Progenitor cell of endocrine pancreas (in vitro differentiated cells): ENCODE measurements around the gene OSBPL10. TPM values are rescaled to one million over a fixed set of nuclear protein-coding genes. Genes with fewer than 3 reads are reported as not detected.

Experiments
- DNase-seq: peaks from one replicate; pipeline ENCODE4 v3.0.0; 2021; ENCODE audit warnings: low spot score; ENCODE audit not compliant: unreplicated experiment
- H3K27ac Mint-ChIP-seq: 2 replicates; pipeline ENCODE4 v1.8.0; 2021; ENCODE audit warnings: mild to moderate bottlenecking, moderate library complexity, mixed read lengths
- H3K27me3 Mint-ChIP-seq: 2 replicates; pipeline ENCODE4 v1.8.0; 2021; ENCODE audit warnings: mixed read lengths
- H3K36me3 Mint-ChIP-seq: 2 replicates; pipeline ENCODE4 v1.8.0; 2022; ENCODE audit warnings: mixed read lengths; ENCODE audit not compliant: insufficient read depth
- H3K4me1 Mint-ChIP-seq: 2 replicates; pipeline ENCODE4 v1.8.0; 2021; ENCODE audit warnings: low read depth, mixed read lengths
- H3K4me3 Mint-ChIP-seq: 2 replicates; pipeline ENCODE4 v1.8.0; 2021; ENCODE audit warnings: low read depth, mild to moderate bottlenecking, moderate library complexity, mixed read lengths
- H3K9me3 Mint-ChIP-seq: 2 replicates; pipeline ENCODE4 v1.8.0; 2021; ENCODE audit warnings: low read depth, mixed read lengths
- total RNA-seq: library from RNA; stranded (reverse); gene quantifications from 2 replicates; pipeline ENCODE4 v1.2.1, GENCODE V29; 2021
- TF ChIP-seq, protein P1 (sequence below): fragments of 200-600 bp; sonication (generic); IDR thresholded peaks from one replicate; pipeline ENCODE4 v1.5.0; 2021; ENCODE audit warnings: antibody characterized with exemption, mild to moderate bottlenecking; ENCODE audit not compliant: unreplicated experiment

OSBPL10 gene
- total RNA-seq, 1 donor from 2014 or later, result 25.2 TPM

DNA sequence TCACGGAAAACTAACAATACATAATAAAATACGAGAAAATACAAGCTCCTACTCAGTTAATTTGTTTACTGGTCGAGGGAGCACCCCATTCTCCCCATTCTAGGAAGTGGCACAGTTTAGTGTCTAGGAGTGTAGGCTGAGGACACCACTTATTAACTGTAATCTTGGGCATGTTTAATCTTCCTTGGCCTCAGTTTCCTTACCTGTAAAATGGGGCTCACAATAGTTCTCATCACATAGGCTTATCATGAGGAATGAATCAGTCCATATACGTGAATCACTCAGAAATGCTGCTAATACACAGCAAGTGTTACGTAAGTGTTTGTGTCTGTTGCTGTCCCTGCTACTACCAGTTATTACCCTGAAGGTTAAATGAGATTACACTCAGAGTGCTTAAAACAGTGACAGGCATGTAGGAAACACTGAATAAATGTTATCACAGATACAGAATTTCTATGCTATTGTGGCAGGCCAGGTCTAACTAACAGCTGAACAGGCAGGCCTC lies 210.2 kb downstream of the OSBPL10 start:
- Mint-ChIP-seq H3K9me3 (peaks cover 4% of the 10 kb centered on the region), H3K36me3 (no peaks in the 10 kb centered on the region), H3K4me3 (no peak overlapping the region), H3K27ac (no peak overlapping the region), H3K4me1 (no peaks in the 10 kb centered on the region), H3K27me3 (no peaks in the 10 kb centered on the region)
- DNase-seq, result no peak
- TF ChIP-seq, protein P1, sequence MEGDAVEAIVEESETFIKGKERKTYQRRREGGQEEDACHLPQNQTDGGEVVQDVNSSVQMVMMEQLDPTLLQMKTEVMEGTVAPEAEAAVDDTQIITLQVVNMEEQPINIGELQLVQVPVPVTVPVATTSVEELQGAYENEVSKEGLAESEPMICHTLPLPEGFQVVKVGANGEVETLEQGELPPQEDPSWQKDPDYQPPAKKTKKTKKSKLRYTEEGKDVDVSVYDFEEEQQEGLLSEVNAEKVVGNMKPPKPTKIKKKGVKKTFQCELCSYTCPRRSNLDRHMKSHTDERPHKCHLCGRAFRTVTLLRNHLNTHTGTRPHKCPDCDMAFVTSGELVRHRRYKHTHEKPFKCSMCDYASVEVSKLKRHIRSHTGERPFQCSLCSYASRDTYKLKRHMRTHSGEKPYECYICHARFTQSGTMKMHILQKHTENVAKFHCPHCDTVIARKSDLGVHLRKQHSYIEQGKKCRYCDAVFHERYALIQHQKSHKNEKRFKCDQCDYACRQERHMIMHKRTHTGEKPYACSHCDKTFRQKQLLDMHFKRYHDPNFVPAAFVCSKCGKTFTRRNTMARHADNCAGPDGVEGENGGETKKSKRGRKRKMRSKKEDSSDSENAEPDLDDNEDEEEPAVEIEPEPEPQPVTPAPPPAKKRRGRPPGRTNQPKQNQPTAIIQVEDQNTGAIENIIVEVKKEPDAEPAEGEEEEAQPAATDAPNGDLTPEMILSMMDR, result no peak

DNA sequence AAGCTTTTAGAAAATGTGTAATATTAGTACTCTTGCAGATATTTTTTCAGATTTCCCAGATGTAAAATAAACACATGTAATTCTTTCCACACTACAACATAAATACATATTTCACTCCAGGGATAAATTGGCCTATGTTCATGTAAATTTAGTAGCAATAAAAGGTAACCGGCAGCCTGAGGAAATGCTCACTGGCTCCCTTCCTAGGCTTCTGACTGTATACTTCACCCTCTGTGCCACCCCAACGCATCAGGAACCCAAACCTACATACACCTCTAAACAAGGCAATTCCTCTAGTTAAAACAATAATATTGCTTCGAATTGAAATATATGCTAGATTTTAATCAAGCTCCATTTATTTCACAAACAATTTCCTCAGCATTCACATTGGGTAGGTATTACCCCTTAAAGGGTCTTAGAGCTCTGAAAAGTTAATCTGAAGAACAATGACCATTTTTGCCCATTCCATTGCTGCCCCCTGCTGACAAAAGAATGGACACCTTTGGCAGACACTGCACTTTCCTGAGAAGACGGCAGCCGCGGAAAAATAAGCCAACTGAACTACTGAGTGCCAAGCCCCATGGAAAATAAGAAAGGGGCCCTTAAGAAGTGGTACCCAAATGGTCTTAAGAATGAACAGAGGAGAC lies 212.5 kb downstream of the OSBPL10 start:
- peaks cover 4% of the 10 kb centered on the region for H3K9me3 Mint-ChIP-seq
- no peaks in the 10 kb centered on the region for H3K36me3 Mint-ChIP-seq
- H3K27ac Mint-ChIP-seq, result no peak overlapping the region
- no peaks in the 10 kb centered on the region for H3K27me3 Mint-ChIP-seq
- H3K4me1 Mint-ChIP-seq, result peaks cover 2% of the 10 kb centered on the region
- peak; percentile 28 for DNase-seq
- TF ChIP-seq, protein P1, result peak; percentile 69
- H3K4me3 Mint-ChIP-seq, result no peak overlapping the region

DNA sequence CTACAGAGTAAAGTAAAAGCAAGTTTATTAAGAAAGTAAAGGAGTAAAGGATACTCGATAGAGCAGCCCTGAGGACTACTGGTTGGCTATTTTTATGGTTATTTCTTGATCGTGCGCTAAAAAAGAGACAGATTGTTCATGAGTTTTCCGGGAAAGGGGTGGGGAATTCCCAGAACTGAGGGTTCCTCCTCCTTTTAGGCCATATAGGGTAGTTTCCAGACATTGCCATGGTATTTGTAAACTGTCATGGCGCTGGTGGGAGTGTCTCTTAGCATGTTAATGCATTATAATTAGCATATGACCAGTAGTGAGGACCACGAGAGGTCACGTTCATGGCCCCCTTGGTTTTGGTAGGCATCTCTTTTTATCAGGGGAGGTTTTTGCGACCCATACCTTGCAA lies 213.1 kb downstream of the OSBPL10 start:
- no peak for DNase-seq
- H3K4me1 Mint-ChIP-seq, result peaks cover 5% of the 10 kb centered on the region
- no peak overlapping the region for H3K4me3 Mint-ChIP-seq
- H3K27me3 Mint-ChIP-seq, result no peaks in the 10 kb centered on the region
- no peaks in the 10 kb centered on the region for H3K36me3 Mint-ChIP-seq
- peak overlapping the region; percentile 29 for H3K27ac Mint-ChIP-seq
- TF ChIP-seq, protein P1, result no peak
- H3K9me3 Mint-ChIP-seq, result peaks cover under 1% of the 10 kb centered on the region

DNA sequence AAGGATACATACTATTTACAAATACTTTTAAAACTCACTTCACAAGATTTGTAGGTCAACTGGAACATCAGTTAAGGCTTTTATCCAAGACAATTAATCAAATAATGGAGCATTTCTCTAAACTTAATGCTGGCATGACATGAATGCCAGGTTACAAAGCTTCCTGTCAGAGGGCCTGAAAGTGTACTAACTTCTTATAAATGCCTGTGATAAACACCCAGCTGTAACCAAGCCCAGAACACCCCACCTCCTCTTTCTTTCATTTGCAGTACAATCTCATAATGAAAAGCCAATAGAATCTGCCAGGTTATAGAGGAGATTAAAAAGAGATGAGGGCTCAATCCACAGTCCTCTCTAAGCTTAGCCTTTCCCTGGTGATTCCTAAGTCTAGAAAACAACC lies 214.4 kb downstream of the OSBPL10 start:
- Mint-ChIP-seq H3K9me3 (no peaks in the 10 kb centered on the region), H3K4me3 (no peak overlapping the region), H3K27ac (no peak overlapping the region), H3K27me3 (no peaks in the 10 kb centered on the region), H3K4me1 (peaks cover 8% of the 10 kb centered on the region), H3K36me3 (no peaks in the 10 kb centered on the region)
- DNase-seq, result no peak
- TF ChIP-seq, protein P1, result no peak

DNA sequence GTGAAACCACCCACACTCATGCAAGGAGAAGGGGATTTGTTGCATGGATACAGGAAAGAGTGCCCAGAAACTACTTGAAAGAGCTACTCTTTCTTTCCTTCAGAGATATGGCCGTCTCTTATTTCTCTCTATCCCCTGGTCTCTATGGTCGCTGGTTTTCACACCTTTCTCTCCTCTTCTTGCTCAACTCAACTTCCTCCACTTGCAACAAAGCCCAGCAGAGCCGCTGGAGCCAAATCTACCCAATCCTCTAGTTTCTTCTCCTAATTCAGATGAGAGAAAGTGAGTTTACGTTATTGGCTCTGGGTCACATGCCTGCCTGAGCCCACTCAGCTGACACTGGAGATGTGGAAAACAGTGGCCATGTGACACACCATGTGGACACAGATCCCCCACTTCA lies 215.2 kb downstream of the OSBPL10 start:
- peaks cover 8% of the 10 kb centered on the region for H3K4me1 Mint-ChIP-seq
- no peaks in the 10 kb centered on the region for H3K36me3 Mint-ChIP-seq
- H3K27me3 Mint-ChIP-seq, result no peaks in the 10 kb centered on the region
- no peak overlapping the region for H3K27ac Mint-ChIP-seq
- DNase-seq, result no peak
- H3K4me3 Mint-ChIP-seq, result no peak overlapping the region
- H3K9me3 Mint-ChIP-seq, result no peaks in the 10 kb centered on the region
- TF ChIP-seq, protein P1, result no peak
